Neural cell (in vitro differentiated cells): ENCODE results near the gene ABL2. TPM values are rescaled to one million over a fixed set of nuclear protein-coding genes. Genes with fewer than 3 reads are reported as not detected.
"Not testable (repeated sequence)": the region's sequence is repeated elsewhere in the genome, so short reads cannot be mapped to it uniquely, and the experiment has no call there.

Source experiments
- H2AFZ ChIP-seq: fragments of 200-600, 300-800 bp; sonication (generic), shearing (Covaris generic); 2 replicates; pipeline ENCODE4 v1.6.0; 2014; ENCODE audit warnings: low read depth, mild to moderate bottlenecking, antibody characterized with exemption, low read length, moderate library complexity
- H3F3A ChIP-seq: fragments of 200-600 bp; shearing (Covaris generic); 2 replicates; pipeline ENCODE4 v1.6.1; 2016; ENCODE audit warnings: mild to moderate bottlenecking, moderate library complexity, mixed read lengths, antibody characterized with exemption, low read length; ENCODE audit not compliant: insufficient read depth, poor library complexity, severe bottlenecking
- H3K27ac ChIP-seq: fragments of 200-600, 300-800 bp; sonication (generic), shearing (Covaris generic); 2 replicates; pipeline ENCODE4 v1.5.1; 2014; ENCODE audit warnings: mild to moderate bottlenecking, low read length, moderate library complexity
- H3K27me3 ChIP-seq: fragments of 300-800, 200-600 bp; sonication (generic), shearing (Covaris generic); 2 replicates; pipeline ENCODE4 v1.6.0; 2014; ENCODE audit warnings: mild to moderate bottlenecking, low read depth, low read length, moderate library complexity; ENCODE audit not compliant: insufficient read depth
- H3K36me3 ChIP-seq: fragments of 300-800, 200-600 bp; sonication (generic), shearing (Covaris generic); 2 replicates; pipeline ENCODE4 v1.5.1; 2014; ENCODE audit warnings: mild to moderate bottlenecking, antibody characterized with exemption, low read length, moderate library complexity; ENCODE audit not compliant: insufficient read depth
- H3K4me2 ChIP-seq: fragments of 300-800, 200-600 bp; sonication (generic), shearing (Covaris generic); 2 replicates; pipeline ENCODE4 v1.6.0; 2014; ENCODE audit warnings: mild to moderate bottlenecking, low read length
- H3K4me3 ChIP-seq: fragments of 300-800, 200-600 bp; sonication (generic), shearing (Covaris generic); 2 replicates; pipeline ENCODE4 v1.5.1; 2014; ENCODE audit warnings: mild to moderate bottlenecking, low read length, moderate library complexity
- H3K79me2 ChIP-seq: fragments of 200-600 bp; shearing (Covaris generic); replicated peaks from 2 replicates; pipeline ENCODE4 v1.6.0; 2014; ENCODE audit warnings: mild to moderate bottlenecking, low read length, moderate library complexity; ENCODE audit not compliant: insufficient read depth
- H3K9ac ChIP-seq: fragments of 300-800, 200-600 bp; sonication (generic), shearing (Covaris generic); 2 replicates; pipeline ENCODE4 v1.6.1; 2016; ENCODE audit warnings: mild to moderate bottlenecking, low read length, mixed read lengths
- H3K9me2 ChIP-seq: fragments of 200-600 bp; shearing (Covaris generic); 2 replicates; pipeline ENCODE4 v1.6.1; 2016; ENCODE audit warnings: mild to moderate bottlenecking, low read length, mixed read lengths; ENCODE audit not compliant: insufficient read depth
- H3K9me3 ChIP-seq: fragments of 200-600, 300-800 bp; sonication (generic), shearing (Covaris generic); 2 replicates; pipeline ENCODE4 v1.6.1; 2016; ENCODE audit warnings: mild to moderate bottlenecking, mixed run types, low read length, moderate library complexity, mixed read lengths
- H4K20me1 ChIP-seq: fragments of 200-600 bp; shearing (Covaris generic); 2 replicates; pipeline ENCODE4 v1.6.1; 2016; ENCODE audit warnings: mild to moderate bottlenecking, mixed run types; ENCODE audit not compliant: insufficient read depth
- EP300 ChIP-seq: fragments of 450-650 bp; conservative IDR thresholded peaks from 2 replicates; pipeline ENCODE4 v1.6.1; 2014; ENCODE audit warnings: antibody characterized with exemption, mild to moderate bottlenecking, moderate library complexity; ENCODE audit not compliant: poor library complexity, severe bottlenecking
- EZH2 ChIP-seq: fragments of 200-600, 300-800 bp; shearing (Covaris generic), sonication (generic); IDR thresholded peaks from 2 replicates; pipeline ENCODE4 v1.6.1; 2014; ENCODE audit warnings: antibody characterized with exemption, low read length, borderline replicate concordance, mild to moderate bottlenecking; ENCODE audit not compliant: insufficient read depth, poor library complexity, severe bottlenecking
- MXI1 ChIP-seq: fragments of 450-650 bp; conservative IDR thresholded peaks from 2 replicates; pipeline ENCODE4 v1.6.1; 2014; ENCODE audit warnings: antibody characterized with exemption, mild to moderate bottlenecking; ENCODE audit not compliant: poor library complexity, severe bottlenecking
- POLR2AphosphoS5 ChIP-seq: IDR thresholded peaks from 2 replicates; pipeline ENCODE4 v1.6.1; 2012
- RAD21 ChIP-seq: fragments of 450-650 bp; conservative IDR thresholded peaks from 2 replicates; pipeline ENCODE4 v1.6.1; 2014; ENCODE audit warnings: antibody characterized with exemption, mild to moderate bottlenecking, moderate library complexity
- SMC3 ChIP-seq: fragments of 450-650 bp; conservative IDR thresholded peaks from 2 replicates; pipeline ENCODE4 v1.6.1; 2014; ENCODE audit warnings: antibody characterized with exemption, mild to moderate bottlenecking, moderate library complexity; ENCODE audit not compliant: poor library complexity
- TAF1 ChIP-seq: IDR thresholded peaks from 2 replicates; pipeline ENCODE4 v1.6.1; 2012; ENCODE audit warnings: low read depth
- polyA plus RNA-seq: library from polyadenylated mRNA; depleted of rRNA; stranded (reverse); fragments of >200 nt; gene quantifications from 2 replicates; pipeline ENCODE4 v1.2.3, GENCODE V29; 2014
- TF ChIP-seq, protein P1 (sequence below): IDR thresholded peaks from 2 replicates; pipeline ENCODE4 v1.6.1; 2012; ENCODE audit warnings: borderline replicate concordance
- TF ChIP-seq, protein P2 (sequence below): fragments of 450-650 bp; IDR thresholded peaks from 2 replicates; pipeline ENCODE4 v1.5.1; 2014; ENCODE audit warnings: antibody characterized with exemption, mild to moderate bottlenecking, moderate library complexity; ENCODE audit not compliant: poor library complexity, severe bottlenecking

ABL2 gene
- polyA plus RNA-seq, 1 donor from 2014 or later: 9.8 TPM

DNA sequence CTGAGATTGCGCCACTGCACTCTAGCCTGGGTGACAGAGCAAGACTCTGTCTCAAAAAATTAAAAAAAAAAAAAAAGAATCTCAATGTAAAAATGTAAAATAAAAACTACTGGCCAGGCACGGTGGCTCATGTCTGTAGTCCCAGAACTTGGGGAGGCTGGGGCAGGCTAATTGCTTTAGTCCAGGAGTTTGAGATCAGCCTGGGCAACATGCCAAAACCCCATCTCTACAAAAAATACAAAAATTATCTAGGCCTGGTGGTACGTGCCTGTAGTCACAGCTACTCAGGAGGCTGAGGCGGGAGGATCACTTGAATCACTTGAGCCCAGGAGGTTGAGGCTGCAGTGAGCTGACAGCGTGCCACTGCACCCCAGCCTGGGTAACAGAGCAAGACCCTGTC, 44.9 kb upstream of the ABL2 start:
- H3K27me3 ChIP-seq, H3F3A ChIP-seq, H3K27ac ChIP-seq, H3K9me2 ChIP-seq, H3K9me3 ChIP-seq, H2AFZ ChIP-seq, H3K4me2 ChIP-seq, H3K4me3 ChIP-seq, H3K79me2 ChIP-seq, H3K9ac ChIP-seq, H4K20me1 ChIP-seq, H3K36me3 ChIP-seq: not testable (repeated sequence)

DNA sequence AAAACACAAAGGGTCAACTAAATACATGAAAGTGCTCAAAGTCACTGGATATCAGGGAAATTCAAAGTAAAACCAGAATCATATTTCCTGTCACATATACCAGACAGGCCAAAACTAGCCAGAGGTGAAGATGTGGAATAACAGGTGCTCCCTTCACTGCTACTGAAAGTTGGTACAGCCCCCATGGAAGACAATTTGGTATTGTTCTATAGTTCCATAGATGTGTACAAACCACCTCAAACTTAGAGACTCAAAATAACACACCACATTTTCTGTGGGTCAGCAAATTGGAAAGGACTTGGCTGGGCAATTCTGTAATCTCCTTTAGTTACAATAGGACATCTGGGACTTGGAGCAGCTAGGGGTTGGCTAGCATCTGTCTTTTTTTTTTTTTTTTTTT, 39.6 kb upstream of the ABL2 start:
- Histone ChIP-seq H3K4me3 (no peak overlapping the region), H2AFZ (no peak overlapping the region), H3K9me3 (no peaks in the 10 kb centered on the region), H3K36me3 (no peaks in the 10 kb centered on the region), H3K79me2 (no peaks in the 10 kb centered on the region), H3K9ac (no peak overlapping the region), H3K4me2 (no peak overlapping the region), H3F3A (no peaks in the 10 kb centered on the region), H3K27me3 (no peaks in the 10 kb centered on the region), H3K9me2 (no peaks in the 10 kb centered on the region), H3K27ac (no peak overlapping the region), H4K20me1 (no peaks in the 10 kb centered on the region)
- TF ChIP-seq MXI1 (no peak), TAF1 (no peak), EZH2 (no peak), POLR2AphosphoS5 (no peak), EP300 (no peak), SMC3 (no peak), RAD21 (no peak)
- TF ChIP-seq, protein P1, sequence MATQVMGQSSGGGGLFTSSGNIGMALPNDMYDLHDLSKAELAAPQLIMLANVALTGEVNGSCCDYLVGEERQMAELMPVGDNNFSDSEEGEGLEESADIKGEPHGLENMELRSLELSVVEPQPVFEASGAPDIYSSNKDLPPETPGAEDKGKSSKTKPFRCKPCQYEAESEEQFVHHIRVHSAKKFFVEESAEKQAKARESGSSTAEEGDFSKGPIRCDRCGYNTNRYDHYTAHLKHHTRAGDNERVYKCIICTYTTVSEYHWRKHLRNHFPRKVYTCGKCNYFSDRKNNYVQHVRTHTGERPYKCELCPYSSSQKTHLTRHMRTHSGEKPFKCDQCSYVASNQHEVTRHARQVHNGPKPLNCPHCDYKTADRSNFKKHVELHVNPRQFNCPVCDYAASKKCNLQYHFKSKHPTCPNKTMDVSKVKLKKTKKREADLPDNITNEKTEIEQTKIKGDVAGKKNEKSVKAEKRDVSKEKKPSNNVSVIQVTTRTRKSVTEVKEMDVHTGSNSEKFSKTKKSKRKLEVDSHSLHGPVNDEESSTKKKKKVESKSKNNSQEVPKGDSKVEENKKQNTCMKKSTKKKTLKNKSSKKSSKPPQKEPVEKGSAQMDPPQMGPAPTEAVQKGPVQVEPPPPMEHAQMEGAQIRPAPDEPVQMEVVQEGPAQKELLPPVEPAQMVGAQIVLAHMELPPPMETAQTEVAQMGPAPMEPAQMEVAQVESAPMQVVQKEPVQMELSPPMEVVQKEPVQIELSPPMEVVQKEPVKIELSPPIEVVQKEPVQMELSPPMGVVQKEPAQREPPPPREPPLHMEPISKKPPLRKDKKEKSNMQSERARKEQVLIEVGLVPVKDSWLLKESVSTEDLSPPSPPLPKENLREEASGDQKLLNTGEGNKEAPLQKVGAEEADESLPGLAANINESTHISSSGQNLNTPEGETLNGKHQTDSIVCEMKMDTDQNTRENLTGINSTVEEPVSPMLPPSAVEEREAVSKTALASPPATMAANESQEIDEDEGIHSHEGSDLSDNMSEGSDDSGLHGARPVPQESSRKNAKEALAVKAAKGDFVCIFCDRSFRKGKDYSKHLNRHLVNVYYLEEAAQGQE: no peak
- TF ChIP-seq, protein P2, sequence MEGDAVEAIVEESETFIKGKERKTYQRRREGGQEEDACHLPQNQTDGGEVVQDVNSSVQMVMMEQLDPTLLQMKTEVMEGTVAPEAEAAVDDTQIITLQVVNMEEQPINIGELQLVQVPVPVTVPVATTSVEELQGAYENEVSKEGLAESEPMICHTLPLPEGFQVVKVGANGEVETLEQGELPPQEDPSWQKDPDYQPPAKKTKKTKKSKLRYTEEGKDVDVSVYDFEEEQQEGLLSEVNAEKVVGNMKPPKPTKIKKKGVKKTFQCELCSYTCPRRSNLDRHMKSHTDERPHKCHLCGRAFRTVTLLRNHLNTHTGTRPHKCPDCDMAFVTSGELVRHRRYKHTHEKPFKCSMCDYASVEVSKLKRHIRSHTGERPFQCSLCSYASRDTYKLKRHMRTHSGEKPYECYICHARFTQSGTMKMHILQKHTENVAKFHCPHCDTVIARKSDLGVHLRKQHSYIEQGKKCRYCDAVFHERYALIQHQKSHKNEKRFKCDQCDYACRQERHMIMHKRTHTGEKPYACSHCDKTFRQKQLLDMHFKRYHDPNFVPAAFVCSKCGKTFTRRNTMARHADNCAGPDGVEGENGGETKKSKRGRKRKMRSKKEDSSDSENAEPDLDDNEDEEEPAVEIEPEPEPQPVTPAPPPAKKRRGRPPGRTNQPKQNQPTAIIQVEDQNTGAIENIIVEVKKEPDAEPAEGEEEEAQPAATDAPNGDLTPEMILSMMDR: no peak

DNA sequence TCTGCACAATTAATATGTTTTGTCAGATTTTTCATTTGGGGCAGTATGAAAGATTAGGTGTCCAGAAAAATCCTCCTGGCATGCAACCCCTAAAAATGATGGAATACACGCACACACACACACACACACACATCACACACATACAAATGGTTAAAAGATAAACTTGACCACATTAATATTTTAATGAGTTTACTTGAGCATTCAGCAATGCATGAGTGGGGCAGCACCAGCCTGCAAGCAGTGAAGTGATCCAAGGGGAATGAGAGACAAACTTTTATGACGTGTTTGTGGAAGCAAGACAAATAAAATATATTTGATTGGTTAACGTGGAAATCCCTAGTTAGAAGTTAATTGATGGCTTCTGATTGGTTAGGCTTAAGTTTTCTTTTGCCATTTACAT, 35.0 kb upstream of the ABL2 start:
- no peak overlapping the region for H2AFZ ChIP-seq
- no peaks in the 10 kb centered on the region for H3K9me3 ChIP-seq
- no peaks in the 10 kb centered on the region for H3K79me2 ChIP-seq
- H4K20me1 ChIP-seq: no peaks in the 10 kb centered on the region
- no peak overlapping the region for H3K4me3 ChIP-seq
- H3K9ac ChIP-seq: no peak overlapping the region
- no peak overlapping the region for H3K4me2 ChIP-seq
- no peak overlapping the region for H3K27ac ChIP-seq
- no peaks in the 10 kb centered on the region for H3F3A ChIP-seq
- H3K27me3 ChIP-seq: no peaks in the 10 kb centered on the region
- no peaks in the 10 kb centered on the region for H3K36me3 ChIP-seq
- no peak for TF ChIP-seq SMC3
- no peaks in the 10 kb centered on the region for H3K9me2 ChIP-seq
